Epithelial cell of proximal tubule (primary cell): ENCODE results near the gene CELF4. TPM values are rescaled to one million over a fixed set of nuclear protein-coding genes. Genes with fewer than 3 reads are reported as not detected.

Experiments
- DNase-seq: peaks from one replicate; pipeline ENCODE4 v3.0.0-alpha.2; 2011; ENCODE audit warnings: low read depth
- H3K4me3 ChIP-seq: 2 replicates; pipeline ENCODE4 v1.5.1; 2011; ENCODE audit warnings: low read depth, mild to moderate bottlenecking, low read length
- CTCF ChIP-seq: conservative IDR thresholded peaks from 2 replicates; pipeline ENCODE4 v1.5.1; 2012; ENCODE audit warnings: low read depth, mild to moderate bottlenecking, low read length
- total RNA-seq: library from RNA; depleted of rRNA; stranded (reverse); fragments of >200 nt; gene quantifications from 2 replicates; pipeline ENCODE4 v1.2.3, GENCODE V29; 2015

The CELF4 gene
- total RNA-seq, 1 donor from 2014 or later = not detected

GRCh38 chr18:37494406-37494805 lies 71.2 kb downstream of the CELF4 start:
- no peak for TF ChIP-seq CTCF
- no peak overlapping the region for H3K4me3 ChIP-seq
- no peak for DNase-seq

GRCh38 chr18:37493352-37493935 lies 72.2 kb downstream of the CELF4 start:
- no peak for DNase-seq
- TF ChIP-seq CTCF = no peak

GRCh38 chr18:37492952-37493351 lies 72.6 kb downstream of the CELF4 start:
- H3K4me3 ChIP-seq = no peak overlapping the region
- DNase-seq = no peak
- TF ChIP-seq CTCF = no peak

More at GRCh38 chr18:37493352-37493935, 72.2 kb downstream of the CELF4 start:
- no peak overlapping the region for H3K4me3 ChIP-seq

GRCh38 chr18:37491526-37491925 lies 74.1 kb downstream of the CELF4 start:
- TF ChIP-seq CTCF = no peak
- DNase-seq = no peak
- no peak overlapping the region for H3K4me3 ChIP-seq

GRCh38 chr18:37489998-37490397 lies 75.6 kb downstream of the CELF4 start:
- DNase-seq = no peak
- no peak for TF ChIP-seq CTCF

GRCh38 chr18:37489011-37489410 lies 76.6 kb downstream of the CELF4 start:
- DNase-seq = no peak
- no peak for TF ChIP-seq CTCF

More at GRCh38 chr18:37489998-37490397, 75.6 kb downstream of the CELF4 start:
- no peak overlapping the region for H3K4me3 ChIP-seq

GRCh38 chr18:37487400-37487867 lies 78.2 kb downstream of the CELF4 start:
- H3K4me3 ChIP-seq = no peak overlapping the region
- no peak for DNase-seq
- TF ChIP-seq CTCF = no peak

More at GRCh38 chr18:37489011-37489410, 76.6 kb downstream of the CELF4 start:
- H3K4me3 ChIP-seq = no peak overlapping the region
